ENCODE data around the gene SCNN1A.
"Not testable (repeated sequence)": the region's sequence is repeated elsewhere in the genome, so short reads cannot be mapped to it uniquely, and the experiment has no call there.

SCNN1A gene

GRCh38 chr12:6347367-6348338 lies 27.7 kb downstream of the SCNN1A start:
- no peak for DNase-seq (ENCODE audit: low read depth)

- no peak for DNase-seq (ENCODE audit: low read depth)
These were observed 28.4 kb downstream of the SCNN1A start for GRCh38 chr12:6346942-6347341.

- DNase-seq (ENCODE audit: low read depth) = no peak
These were observed 29.0 kb downstream of the SCNN1A start for GRCh38 chr12:6346235-6346832.

GRCh38 chr12:6345319-6346091 lies 29.9 kb downstream of the SCNN1A start:
- no peak for DNase-seq (ENCODE audit: low read depth)

- not testable (repeated sequence) for DNase-seq (ENCODE audit: low read depth)
These were observed 31.2 kb downstream of the SCNN1A start for GRCh38 chr12:6344101-6344660.

GRCh38 chr12:6343518-6343917 lies 31.8 kb downstream of the SCNN1A start:
- no peak for DNase-seq (ENCODE audit: low read depth)

GRCh38 chr12:6342140-6342889 lies 33.0 kb downstream of the SCNN1A start:
- DNase-seq (ENCODE audit: low read depth) = no peak

GRCh38 chr12:6341417-6342139 lies 33.8 kb downstream of the SCNN1A start, which contains the start of gene TNFRSF1A:
TSS of gene TNFRSF1A (minus strand) at chr12:6342076. CDS start at chr12:6341814, 262 bp downstream.
- DNase-seq (ENCODE audit: low read depth) = no peak

GRCh38 chr12:6340745-6341416 lies 34.5 kb downstream of the SCNN1A start:
- DNase-seq (ENCODE audit: low read depth) = no peak

- no peak for DNase-seq (ENCODE audit: low read depth)
These were observed 35.2 kb downstream of the SCNN1A start for GRCh38 chr12:6340032-6340638.

GRCh38 chr12:6338955-6339354 lies 36.4 kb downstream of the SCNN1A start:
- no peak for DNase-seq (ENCODE audit: low read depth)

- not testable (repeated sequence) for DNase-seq (ENCODE audit: low read depth)
These were observed 36.8 kb downstream of the SCNN1A start for GRCh38 chr12:6338536-6338935.

- no peak for DNase-seq (ENCODE audit: low read depth)
These were observed 37.4 kb downstream of the SCNN1A start for GRCh38 chr12:6337958-6338433.

- DNase-seq (ENCODE audit: low read depth) = no peak
These were observed 38.2 kb downstream of the SCNN1A start for GRCh38 chr12:6336889-6337853.

GRCh38 chr12:6336079-6336888 lies 39.1 kb downstream of the SCNN1A start:
- peak; percentile 62 for DNase-seq (ENCODE audit: low read depth)

GRCh38 chr12:6335451-6336078 lies 39.8 kb downstream of the SCNN1A start:
- peak; percentile 82 for DNase-seq (ENCODE audit: low read depth)

- DNase-seq (ENCODE audit: low read depth) = no peak
These were observed 40.4 kb downstream of the SCNN1A start for GRCh38 chr12:6334940-6335450.
